T-helper 1 cell treated with Interleukin-12 subunit alpha and Interleukin-12 subunit beta and Interleukin-4 antibody, amounts not matched to agents 30 ng/mL and 1 ng/mL, for 36 hours (primary cell): ENCODE data around the gene ZNF664. TPM values are rescaled to one million over a fixed set of nuclear protein-coding genes. Genes with fewer than 3 reads are reported as not detected.

ENCODE experiments used
- intact Hi-C: fragments of 100-400 bp; cut with micrococcal nuclease; formaldehyde crosslinking; loops from one replicate; pipeline ENCODE4 v1.15.1; 2024
- total RNA-seq: library from RNA; stranded (reverse); gene quantifications from 2 replicates; pipeline ENCODE4 v1.2.3, GENCODE V29; 2022

Gene ZNF664
- total RNA-seq, 1 donor from 2014 or later = 53.7 TPM

GRCh38 chr12:124047045-124047566, 74.1 kb downstream of the ZNF664 start:
- intact Hi-C loops = no loop called here

DNA sequence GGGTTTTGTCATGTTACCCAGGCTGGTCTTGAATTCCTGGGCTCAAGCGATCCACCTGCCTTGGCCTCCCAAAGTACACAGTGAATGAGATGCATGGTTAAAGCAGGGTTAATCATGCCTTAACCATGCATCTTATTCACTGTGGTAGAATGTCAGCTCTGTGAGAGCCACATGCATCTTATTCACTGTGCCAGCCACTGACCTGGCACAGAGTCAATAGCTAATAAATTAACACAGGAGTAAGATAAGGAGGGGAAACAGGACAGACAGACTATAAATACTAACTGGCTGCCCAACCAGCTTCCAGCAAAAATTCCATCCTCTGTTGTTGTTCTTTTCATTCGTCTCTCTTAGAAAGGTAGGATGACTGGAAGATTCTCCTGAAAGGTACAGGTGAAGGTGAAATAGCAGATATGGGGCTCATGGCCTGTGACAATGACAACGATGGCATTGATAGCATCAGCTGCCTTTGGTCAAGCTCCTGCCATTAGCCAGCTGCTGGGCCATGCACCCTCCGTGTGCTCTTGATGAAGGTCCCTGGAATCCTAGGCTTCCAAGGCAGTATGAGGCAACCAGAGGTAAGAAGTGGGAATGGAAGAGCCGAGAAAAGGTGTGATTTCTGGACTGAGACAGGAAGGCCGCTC, 76.6 kb downstream of the ZNF664 start:
- intact Hi-C loops = no loop called here

DNA sequence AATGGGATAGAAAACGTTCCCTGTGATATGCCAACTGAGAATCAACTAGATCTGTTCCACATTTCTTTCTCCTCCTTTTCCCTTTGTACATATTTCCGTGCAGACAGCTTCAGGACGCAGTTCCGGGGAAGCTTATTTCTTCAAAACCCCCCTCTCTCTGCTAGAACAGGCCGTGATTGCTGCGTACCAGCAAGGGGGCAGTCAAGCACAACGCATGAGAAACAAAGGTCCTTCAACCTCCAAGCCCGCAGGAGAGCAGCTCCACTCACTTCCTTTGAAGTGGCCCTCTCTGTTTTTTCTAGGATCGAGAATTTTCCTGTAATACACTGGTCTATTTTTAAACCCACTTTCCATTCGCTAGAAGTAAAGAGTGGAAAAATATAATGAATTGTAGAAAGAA, 80.8 kb downstream of the ZNF664 start:
- intact Hi-C loops = no loop called here

DNA sequence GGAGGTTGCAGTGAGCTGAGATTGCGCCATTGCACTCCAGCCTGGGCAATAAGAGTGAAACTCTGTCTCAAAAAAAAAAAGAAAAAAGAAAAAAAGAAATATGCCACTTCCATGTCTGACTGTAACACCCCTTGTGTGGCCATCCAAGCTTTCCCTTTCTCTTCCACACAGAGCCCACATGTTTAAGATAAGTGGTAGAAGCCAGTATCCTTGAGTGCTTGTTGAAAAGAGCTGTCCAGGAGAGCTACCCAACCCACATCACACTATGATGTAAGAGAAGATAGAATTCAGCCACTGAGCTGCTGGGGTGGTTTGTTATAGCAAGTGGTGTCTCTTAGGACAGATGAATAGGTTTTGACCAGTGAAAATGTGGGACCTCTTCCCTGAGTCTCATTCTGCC, 82.1 kb downstream of the ZNF664 start:
- intact Hi-C loops = no loop called here

GRCh38 chr12:124057691-124058090, 84.7 kb downstream of the ZNF664 start:
- intact Hi-C loops = no loop called here

DNA sequence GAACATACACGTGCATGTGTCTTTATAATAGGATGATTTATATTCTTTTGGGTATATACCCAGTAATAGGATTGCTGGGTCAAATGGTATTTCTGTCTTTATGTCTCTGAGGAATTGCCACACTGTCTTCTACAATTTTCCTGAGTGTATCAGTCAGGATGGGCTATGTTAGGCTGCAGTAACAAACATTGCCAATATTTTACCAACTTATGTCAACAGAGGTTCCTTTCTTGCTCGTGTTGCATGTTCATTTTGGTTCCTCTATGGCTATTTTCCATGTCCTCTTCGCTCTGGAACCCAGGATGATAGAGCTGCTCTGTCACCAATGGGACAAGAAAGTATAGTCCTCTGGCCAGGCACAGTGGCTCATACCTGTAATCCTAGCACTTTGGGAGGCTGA, 86.7 kb downstream of the ZNF664 start:
- intact Hi-C loops = no loop called here

Other genes starting within 250 kb of the ZNF664 start
- 0.20 and 0.25 TPM in 2 replicates for gene DNAH10, start 210.9 kb upstream of the ZNF664 start, total RNA-seq
- gene CCDC92, start 384 bp upstream of the ZNF664 start, total RNA-seq = 19.5 and 22.3 TPM in 2 replicates